K562 (cell line): Measurements from ENCODE around the gene PXK.

Source experiments
- CBX5 ChIP-seq: IDR thresholded peaks from 2 replicates; pipeline ENCODE4 v1.6.1; 2014; ENCODE audit warnings: low read depth, borderline replicate concordance
- CEBPB ChIP-seq: fragments of 450-650 bp; IDR thresholded peaks from 2 replicates; pipeline ENCODE4 v1.6.1; 2016; ENCODE audit warnings: missing genetic modification characterization, missing compliant biosample characterization
- CHCHD3 ChIP-seq: fragments of 250-450 bp; sonication (Bioruptor Pico); IDR thresholded peaks from 2 replicates; pipeline ENCODE4 v2.1.2; 2022; ENCODE audit warnings: mild to moderate bottlenecking
- ILK ChIP-seq: fragments of 450-650 bp; IDR thresholded peaks from 2 replicates; pipeline ENCODE4 v1.6.1; 2016; ENCODE audit warnings: missing genetic modification characterization, low read depth, mild to moderate bottlenecking, missing compliant biosample characterization, moderate library complexity, borderline replicate concordance
- LARP7 ChIP-seq: fragments of 450-650 bp; IDR thresholded peaks from 2 replicates; pipeline ENCODE4 v1.6.1; 2016
- TF ChIP-seq, protein P1 (sequence below), 3 experiments: IDR thresholded peaks in 2 of 3; conservative IDR thresholded peaks in 1 of 3; 2 replicates each; pipeline ENCODE4 v1.5.1; 2011 to 2012; ENCODE audit warnings: low read length in 3 of 3, mild to moderate bottlenecking in 3 of 3, control low read depth in 2 of 3, improper control_type of control experiment in 1 of 3, inconsistent platforms in 1 of 3, low read depth in 1 of 3, mixed read lengths in 1 of 3, moderate library complexity in 1 of 3; ENCODE audit not compliant: insufficient read depth in 2 of 3

- TF ChIP-seq, protein P1, sequence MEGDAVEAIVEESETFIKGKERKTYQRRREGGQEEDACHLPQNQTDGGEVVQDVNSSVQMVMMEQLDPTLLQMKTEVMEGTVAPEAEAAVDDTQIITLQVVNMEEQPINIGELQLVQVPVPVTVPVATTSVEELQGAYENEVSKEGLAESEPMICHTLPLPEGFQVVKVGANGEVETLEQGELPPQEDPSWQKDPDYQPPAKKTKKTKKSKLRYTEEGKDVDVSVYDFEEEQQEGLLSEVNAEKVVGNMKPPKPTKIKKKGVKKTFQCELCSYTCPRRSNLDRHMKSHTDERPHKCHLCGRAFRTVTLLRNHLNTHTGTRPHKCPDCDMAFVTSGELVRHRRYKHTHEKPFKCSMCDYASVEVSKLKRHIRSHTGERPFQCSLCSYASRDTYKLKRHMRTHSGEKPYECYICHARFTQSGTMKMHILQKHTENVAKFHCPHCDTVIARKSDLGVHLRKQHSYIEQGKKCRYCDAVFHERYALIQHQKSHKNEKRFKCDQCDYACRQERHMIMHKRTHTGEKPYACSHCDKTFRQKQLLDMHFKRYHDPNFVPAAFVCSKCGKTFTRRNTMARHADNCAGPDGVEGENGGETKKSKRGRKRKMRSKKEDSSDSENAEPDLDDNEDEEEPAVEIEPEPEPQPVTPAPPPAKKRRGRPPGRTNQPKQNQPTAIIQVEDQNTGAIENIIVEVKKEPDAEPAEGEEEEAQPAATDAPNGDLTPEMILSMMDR (IDR thresholded peaks at IDR 0.05 in 2 of 3, conservative IDR thresholded peaks at IDR 0.05 in 1 of 3; ENCODE audit: insufficient read depth in 2 of 3, low read depth in 1 of 3, low read length in 3 of 3) = no peak
- TF ChIP-seq LARP7 (no peak), CBX5 (no peak), CEBPB (tag) (no peak), CHCHD3 (CRISPR knock-in tag) (no peak), ILK (tag) (no peak)
These were observed 55.2 kb downstream of the PXK start for GRCh38 chr3:58387650-58388546.
